ENCODE data around the gene SLC26A1. TPM values are rescaled to one million over a fixed set of nuclear protein-coding genes. Genes with fewer than 3 reads are reported as not detected.

The SLC26A1 gene
- total and polyA plus RNA-seq, 7 donors: 1.1 TPM; not detected in 6

DNA sequence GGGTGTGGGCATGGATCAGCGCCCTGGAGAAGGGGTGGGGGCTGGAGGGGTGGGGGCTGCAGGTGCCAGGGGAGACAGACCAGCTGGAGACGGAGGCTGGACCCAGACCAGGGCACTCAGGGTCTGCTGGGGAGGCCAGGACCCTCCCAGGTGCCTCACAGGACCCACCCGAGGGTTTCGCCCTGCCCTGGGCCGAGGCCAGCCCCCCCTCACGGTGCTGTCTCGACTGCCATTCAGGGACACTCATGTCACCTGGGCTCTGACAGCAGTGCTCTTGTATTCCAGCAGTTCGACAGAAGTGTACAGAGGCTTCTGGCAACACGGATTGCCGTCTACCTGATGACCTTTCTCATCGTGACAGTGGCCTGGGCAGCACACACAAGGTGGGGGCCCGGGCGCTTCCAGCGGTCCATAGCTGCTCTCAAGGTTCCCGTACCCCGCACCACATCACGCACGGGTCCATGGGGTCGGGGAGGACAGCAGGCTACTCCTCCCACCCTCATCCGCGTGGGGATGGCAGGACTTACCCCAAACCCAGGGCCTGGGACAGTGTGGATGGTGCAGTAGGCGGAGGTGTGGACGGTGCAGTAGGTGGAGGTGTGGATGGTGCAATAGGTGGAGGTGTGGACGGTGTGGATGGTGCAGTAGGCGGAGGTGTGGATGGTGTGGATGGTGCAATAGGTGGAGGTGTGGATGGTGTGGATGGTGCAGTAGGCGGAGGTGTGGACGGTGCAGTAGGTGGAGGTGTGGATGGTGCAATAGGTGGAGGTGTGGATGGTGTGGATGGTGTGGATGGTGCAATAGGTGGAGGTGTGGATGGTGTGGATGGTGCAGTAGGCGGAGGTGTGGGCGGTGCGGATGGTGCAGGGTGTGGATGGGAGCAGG lies 42.8 kb downstream of the SLC26A1 start:
- Histone ChIP-seq H3K36me3 (peaks cover 0 to 35% (median 11%) of the 10 kb centered on the region in 4 donors), H3K4me3 (no peak overlapping the region), H3K9me3 (no peaks in the 10 kb centered on the region), H3K4me1 (peaks cover 0 to 8% (median 3%) of the 10 kb centered on the region in 4 donors), H3K27me3 (no peaks in the 10 kb centered on the region), H3K27ac (no peak overlapping the region)
- no peak for DNase-seq
- intact Hi-C loops (cut with DNase I): no loop called here
- TF ChIP-seq, protein P1, sequence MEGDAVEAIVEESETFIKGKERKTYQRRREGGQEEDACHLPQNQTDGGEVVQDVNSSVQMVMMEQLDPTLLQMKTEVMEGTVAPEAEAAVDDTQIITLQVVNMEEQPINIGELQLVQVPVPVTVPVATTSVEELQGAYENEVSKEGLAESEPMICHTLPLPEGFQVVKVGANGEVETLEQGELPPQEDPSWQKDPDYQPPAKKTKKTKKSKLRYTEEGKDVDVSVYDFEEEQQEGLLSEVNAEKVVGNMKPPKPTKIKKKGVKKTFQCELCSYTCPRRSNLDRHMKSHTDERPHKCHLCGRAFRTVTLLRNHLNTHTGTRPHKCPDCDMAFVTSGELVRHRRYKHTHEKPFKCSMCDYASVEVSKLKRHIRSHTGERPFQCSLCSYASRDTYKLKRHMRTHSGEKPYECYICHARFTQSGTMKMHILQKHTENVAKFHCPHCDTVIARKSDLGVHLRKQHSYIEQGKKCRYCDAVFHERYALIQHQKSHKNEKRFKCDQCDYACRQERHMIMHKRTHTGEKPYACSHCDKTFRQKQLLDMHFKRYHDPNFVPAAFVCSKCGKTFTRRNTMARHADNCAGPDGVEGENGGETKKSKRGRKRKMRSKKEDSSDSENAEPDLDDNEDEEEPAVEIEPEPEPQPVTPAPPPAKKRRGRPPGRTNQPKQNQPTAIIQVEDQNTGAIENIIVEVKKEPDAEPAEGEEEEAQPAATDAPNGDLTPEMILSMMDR (IDR thresholded peaks at IDR 0.05): no peak
- no peak for TF ChIP-seq POLR2A (IDR thresholded peaks at IDR 0.05)
- no peak for TF ChIP-seq POLR2AphosphoS5 (IDR thresholded peaks at IDR 0.05)
- no peak for TF ChIP-seq EP300 (IDR thresholded peaks at IDR 0.05)
- WGBS, 2 donors: 90 to 91% methylated on average over 30 of the region's 30 CpGs

DNA sequence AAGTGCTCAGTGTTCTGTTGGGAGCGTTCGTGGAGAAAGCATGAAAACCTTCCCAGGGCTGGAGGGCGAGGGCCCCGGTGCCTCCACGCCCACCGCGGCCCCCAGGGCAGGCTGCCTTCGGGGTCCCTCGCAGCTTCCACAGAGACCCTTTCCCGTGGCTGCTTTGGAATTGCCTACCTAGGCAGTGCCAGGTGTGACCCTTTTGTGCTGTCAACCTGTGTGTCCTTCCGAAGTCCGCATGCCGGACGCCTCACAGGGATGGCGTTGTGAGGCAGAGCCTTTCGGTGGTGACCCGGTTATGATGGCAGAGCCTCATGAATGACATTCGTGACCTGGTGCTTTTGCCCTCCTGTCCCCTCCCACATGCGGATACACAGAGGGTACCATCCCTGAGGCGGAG lies 43.5 kb downstream of the SLC26A1 start:
- WGBS, 2 donors: 94% methylated on average over 20 of the region's 20 CpGs
- no peak for DNase-seq

DNA sequence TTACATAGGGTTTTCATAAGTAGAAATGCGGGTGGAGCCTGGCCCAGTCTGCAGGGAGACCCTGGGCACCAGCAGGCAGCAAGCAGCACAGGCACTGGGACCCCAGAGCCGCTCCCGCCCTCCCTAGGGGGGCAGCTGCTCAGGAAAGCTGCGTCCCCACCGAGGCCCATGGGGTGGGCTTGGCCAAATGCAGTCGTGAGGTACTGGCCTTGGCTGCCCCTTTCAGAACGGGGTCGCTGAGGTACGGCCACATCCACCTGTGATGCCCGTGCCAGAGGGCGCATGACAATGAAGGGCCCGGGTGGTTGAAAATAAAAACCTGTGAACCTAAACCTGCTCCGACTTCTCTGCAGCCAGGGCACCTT lies 44.3 kb downstream of the SLC26A1 start:
- Histone ChIP-seq H3K9me3 (no peaks in the 10 kb centered on the region), H3K4me3 (no peak overlapping the region), H3K4me1 (peaks cover 0 to 8% (median 3%) of the 10 kb centered on the region in 4 donors), H3K27ac (no peak overlapping the region), H3K27me3 (no peaks in the 10 kb centered on the region), H3K36me3 (peaks cover 0 to 20% (median 8%) of the 10 kb centered on the region in 4 donors)
- peak; percentile 41 for DNase-seq
- TF ChIP-seq EP300 (IDR thresholded peaks at IDR 0.05) (no peak), POLR2A (IDR thresholded peaks at IDR 0.05) (no peak), POLR2AphosphoS5 (IDR thresholded peaks at IDR 0.05) (no peak)
- TF ChIP-seq, protein P1 (IDR thresholded peaks at IDR 0.05): no peak
- WGBS, 2 donors: 92 to 95% methylated on average over 13 of the region's 13 CpGs
- intact Hi-C loops (cut with DNase I): no loop called here

More for the DNA sequence above, 43.5 kb downstream of the SLC26A1 start:
- Histone ChIP-seq H3K9me3 (no peaks in the 10 kb centered on the region), H3K27ac (no peak overlapping the region), H3K36me3 (peaks cover 0 to 28% (median 9%) of the 10 kb centered on the region in 4 donors), H3K27me3 (no peaks in the 10 kb centered on the region), H3K4me1 (peaks cover 0 to 8% (median 3%) of the 10 kb centered on the region in 4 donors), H3K4me3 (no peak overlapping the region)
- TF ChIP-seq POLR2A (IDR thresholded peaks at IDR 0.05): no peak
- no peak for TF ChIP-seq EP300 (IDR thresholded peaks at IDR 0.05)
- TF ChIP-seq, protein P1 (IDR thresholded peaks at IDR 0.05): no peak
- no peak for TF ChIP-seq POLR2AphosphoS5 (IDR thresholded peaks at IDR 0.05)
- intact Hi-C loops (cut with DNase I): no loop called here

DNA sequence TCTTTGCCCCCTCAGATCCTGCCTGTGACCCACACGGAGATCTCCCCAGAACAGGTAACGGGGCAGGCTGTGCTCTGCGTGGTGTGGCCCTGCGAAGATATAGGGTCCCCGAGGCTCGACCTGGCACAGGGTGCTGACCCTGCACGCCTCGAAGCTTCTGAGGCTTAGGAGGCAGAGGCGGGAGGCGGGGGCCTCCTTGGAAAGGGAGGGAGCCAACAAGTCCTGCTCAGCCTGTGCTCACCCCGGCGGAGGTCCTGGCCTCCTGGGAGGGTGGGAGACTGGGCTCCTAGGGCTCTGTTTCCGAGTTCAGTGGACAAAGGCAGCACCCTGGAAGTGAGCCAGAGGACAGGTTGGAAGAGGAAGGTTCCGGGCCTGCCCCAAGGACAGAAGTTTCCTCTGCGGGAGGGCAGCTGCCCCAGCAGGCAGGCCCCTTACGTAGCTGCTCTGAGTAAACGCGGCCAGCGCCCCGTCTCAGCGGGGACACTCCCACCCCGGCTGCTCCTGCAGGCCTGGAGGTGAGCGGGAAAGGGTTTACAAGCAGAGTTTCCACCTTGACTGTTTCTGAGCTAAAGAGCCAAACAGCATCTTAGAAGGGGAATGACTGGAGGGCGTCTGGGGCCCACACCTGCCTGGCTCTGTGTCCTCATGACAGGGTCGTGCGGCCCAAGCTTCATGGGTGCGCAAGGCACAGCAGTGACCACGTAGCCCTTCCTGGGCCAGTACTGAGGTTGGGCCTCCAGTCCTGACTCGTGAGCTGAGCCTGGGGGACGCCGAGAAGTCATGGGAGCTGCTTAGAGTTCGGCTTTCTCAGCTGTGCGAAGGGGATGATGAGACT lies 44.9 kb downstream of the SLC26A1 start:
- Histone ChIP-seq H3K36me3 (peaks cover 0 to 14% (median 3%) of the 10 kb centered on the region in 4 donors), H3K9me3 (no peaks in the 10 kb centered on the region), H3K27ac (no peak overlapping the region), H3K4me1 (peaks cover 0 to 8% (median 3%) of the 10 kb centered on the region in 4 donors), H3K27me3 (no peaks in the 10 kb centered on the region), H3K4me3 (no peak overlapping the region)
- intact Hi-C loops (cut with DNase I): no loop called here
- no peak for TF ChIP-seq EP300 (IDR thresholded peaks at IDR 0.05)
- TF ChIP-seq, protein P1 (IDR thresholded peaks at IDR 0.05): no peak
- TF ChIP-seq POLR2A (IDR thresholded peaks at IDR 0.05): no peak
- no peak for TF ChIP-seq POLR2AphosphoS5 (IDR thresholded peaks at IDR 0.05)
- WGBS, 2 donors: 56 to 77% methylated on average over 33 of the region's 33 CpGs
- peak; percentile 58 for DNase-seq
